ENCODE measurements around the gene FXR1.

DNA sequence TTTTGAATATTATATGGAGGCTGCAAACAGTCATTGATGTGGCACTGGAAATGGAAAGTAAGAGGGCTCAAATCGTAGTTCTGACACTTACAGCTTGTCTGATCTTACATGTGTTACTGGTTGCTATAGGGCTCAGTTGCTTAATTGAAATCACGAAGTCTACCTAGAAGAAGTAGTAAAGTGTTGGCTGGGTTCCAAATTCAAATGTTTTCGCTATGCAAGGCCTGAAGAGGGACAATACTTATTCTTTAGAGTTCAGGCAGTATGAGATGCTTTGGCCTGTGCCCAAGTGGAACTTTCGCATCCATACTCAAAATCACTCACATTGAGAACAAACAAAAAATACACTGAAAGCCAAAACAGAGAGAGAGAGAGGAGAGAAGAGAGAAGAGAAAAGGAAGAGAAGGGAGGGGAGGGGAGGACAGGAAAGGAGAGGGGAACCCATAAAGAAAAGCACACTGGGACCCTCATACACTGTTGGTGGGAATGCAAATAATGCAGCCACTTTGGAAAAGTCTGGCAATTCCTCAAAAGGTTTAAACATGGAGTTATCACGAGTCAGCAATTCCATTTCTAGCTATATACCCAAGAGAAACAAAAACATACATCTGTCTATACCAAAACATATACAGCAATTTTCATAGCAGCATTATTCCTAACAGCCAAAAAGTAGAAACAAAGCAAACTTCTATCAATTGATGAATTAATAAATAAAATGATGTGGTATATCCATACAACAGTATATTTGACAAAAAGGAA, 2.9 kb upstream of the FXR1 start:
- TF ChIP-seq, protein P1, sequence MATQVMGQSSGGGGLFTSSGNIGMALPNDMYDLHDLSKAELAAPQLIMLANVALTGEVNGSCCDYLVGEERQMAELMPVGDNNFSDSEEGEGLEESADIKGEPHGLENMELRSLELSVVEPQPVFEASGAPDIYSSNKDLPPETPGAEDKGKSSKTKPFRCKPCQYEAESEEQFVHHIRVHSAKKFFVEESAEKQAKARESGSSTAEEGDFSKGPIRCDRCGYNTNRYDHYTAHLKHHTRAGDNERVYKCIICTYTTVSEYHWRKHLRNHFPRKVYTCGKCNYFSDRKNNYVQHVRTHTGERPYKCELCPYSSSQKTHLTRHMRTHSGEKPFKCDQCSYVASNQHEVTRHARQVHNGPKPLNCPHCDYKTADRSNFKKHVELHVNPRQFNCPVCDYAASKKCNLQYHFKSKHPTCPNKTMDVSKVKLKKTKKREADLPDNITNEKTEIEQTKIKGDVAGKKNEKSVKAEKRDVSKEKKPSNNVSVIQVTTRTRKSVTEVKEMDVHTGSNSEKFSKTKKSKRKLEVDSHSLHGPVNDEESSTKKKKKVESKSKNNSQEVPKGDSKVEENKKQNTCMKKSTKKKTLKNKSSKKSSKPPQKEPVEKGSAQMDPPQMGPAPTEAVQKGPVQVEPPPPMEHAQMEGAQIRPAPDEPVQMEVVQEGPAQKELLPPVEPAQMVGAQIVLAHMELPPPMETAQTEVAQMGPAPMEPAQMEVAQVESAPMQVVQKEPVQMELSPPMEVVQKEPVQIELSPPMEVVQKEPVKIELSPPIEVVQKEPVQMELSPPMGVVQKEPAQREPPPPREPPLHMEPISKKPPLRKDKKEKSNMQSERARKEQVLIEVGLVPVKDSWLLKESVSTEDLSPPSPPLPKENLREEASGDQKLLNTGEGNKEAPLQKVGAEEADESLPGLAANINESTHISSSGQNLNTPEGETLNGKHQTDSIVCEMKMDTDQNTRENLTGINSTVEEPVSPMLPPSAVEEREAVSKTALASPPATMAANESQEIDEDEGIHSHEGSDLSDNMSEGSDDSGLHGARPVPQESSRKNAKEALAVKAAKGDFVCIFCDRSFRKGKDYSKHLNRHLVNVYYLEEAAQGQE (IDR thresholded peaks at IDR 0.05; ENCODE audit: low read depth, low read length), result no peak
- TF ChIP-seq MEF2A (IDR thresholded peaks at IDR 0.05; ENCODE audit: insufficient read depth, low read depth, low read length) (no peak), CHD2 (IDR thresholded peaks at IDR 0.05; ENCODE audit: borderline replicate concordance, low read depth, low read length) (no peak), HDAC6 (IDR thresholded peaks at IDR 0.05; ENCODE audit: unreplicated experiment) (no peak), PAX5 (IDR thresholded peaks at IDR 0.05; ENCODE audit: borderline replicate concordance, low read depth, low read length) (no peak), NBN (IDR thresholded peaks at IDR 0.05) (no peak)
- TF ChIP-seq, protein P2, sequence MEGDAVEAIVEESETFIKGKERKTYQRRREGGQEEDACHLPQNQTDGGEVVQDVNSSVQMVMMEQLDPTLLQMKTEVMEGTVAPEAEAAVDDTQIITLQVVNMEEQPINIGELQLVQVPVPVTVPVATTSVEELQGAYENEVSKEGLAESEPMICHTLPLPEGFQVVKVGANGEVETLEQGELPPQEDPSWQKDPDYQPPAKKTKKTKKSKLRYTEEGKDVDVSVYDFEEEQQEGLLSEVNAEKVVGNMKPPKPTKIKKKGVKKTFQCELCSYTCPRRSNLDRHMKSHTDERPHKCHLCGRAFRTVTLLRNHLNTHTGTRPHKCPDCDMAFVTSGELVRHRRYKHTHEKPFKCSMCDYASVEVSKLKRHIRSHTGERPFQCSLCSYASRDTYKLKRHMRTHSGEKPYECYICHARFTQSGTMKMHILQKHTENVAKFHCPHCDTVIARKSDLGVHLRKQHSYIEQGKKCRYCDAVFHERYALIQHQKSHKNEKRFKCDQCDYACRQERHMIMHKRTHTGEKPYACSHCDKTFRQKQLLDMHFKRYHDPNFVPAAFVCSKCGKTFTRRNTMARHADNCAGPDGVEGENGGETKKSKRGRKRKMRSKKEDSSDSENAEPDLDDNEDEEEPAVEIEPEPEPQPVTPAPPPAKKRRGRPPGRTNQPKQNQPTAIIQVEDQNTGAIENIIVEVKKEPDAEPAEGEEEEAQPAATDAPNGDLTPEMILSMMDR (IDR thresholded peaks at IDR 0.05 in 2 of 3, conservative IDR thresholded peaks at IDR 0.05 in 1 of 3; ENCODE audit: control insufficient read depth in 2 of 3, extremely low read depth in 1 of 3, insufficient read depth in 1 of 3, low read depth in 3 of 3, low read length in 3 of 3), result no peak
